ENCODE measurements around the gene ROCK2. TPM values are rescaled to one million over a fixed set of nuclear protein-coding genes. Genes with fewer than 3 reads are reported as not detected.

Gene ROCK2
- total and polyA plus RNA-seq, 4 experiments from 2014 or later: 4.0 to 26.7 (median 21.6) TPM

DNA sequence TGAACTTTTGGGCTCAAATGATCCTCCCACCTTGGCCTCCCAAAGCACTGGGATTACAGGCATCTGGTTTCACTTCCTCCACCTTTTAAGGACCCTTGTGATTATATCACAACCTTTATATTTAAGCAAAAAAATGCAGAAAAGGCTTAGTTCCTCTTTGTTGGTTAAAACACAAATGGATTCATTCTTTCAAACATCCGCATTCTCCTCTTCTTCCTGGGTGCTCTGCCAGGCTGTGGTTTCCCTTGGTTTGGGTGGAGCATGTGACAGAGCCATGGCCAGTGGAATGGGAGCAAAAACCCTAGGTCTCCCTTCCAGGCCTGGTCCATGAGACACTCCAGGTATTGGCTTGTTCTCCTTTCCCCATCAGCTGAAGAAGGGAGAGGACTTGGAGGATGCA is 199.1 kb downstream of the ROCK2 start:
- ChIA-PET CTCF (ENCODE audit: partially characterized antibody) (interaction anchor here (1.8 to 3.1 kb wide), 2 partner anchors 14 to 439 kb away, joined by 4 to 20 read pairs; a partner anchor contains a TSS), POLR2A (ENCODE audit: partially characterized antibody) (no interaction called here)
- Mint-ChIP-seq H3K27ac (no peak overlapping the region), H3K27me3 (peaks cover 8 to 11% of the 10 kb centered on the region in 2 donors), H3K4me3 (no peak overlapping the region), H3K9me3 (peaks cover 0 to 2% (median 0%) of the 10 kb centered on the region in 8 donors), H3K36me3 (no peaks in the 10 kb centered on the region), H3K4me1 (no peaks in the 10 kb centered on the region)
- Histone ChIP-seq H3K4me3 (ENCODE audit: low read length in 2 of 2) (no peak overlapping the region), H3K36me3 (ENCODE audit: insufficient read depth, low read length) (no peaks in the 10 kb centered on the region), H3K4me1 (ENCODE audit: insufficient read depth, low read length) (no peaks in the 10 kb centered on the region), H3K27ac (ENCODE audit: low read depth, low read length) (no peak overlapping the region), H3K27me3 (ENCODE audit: insufficient read depth, low read length) (no peaks in the 10 kb centered on the region), H3K9me3 (ENCODE audit: control insufficient read depth in 1 of 2, low read length in 2 of 2) (no peaks in the 10 kb centered on the region)
- intact Hi-C loops (cut with micrococcal nuclease): no loop called here
- DNase-seq: no peak

GRCh38 chr2:11144738-11145079 is 199.7 kb downstream of the ROCK2 start:
- no peaks in the 10 kb centered on the region for H3K4me1 ChIP-seq (ENCODE audit: insufficient read depth, low read length)
- Mint-ChIP-seq H3K9me3 (peaks cover 0 to 2% (median 0%) of the 10 kb centered on the region in 8 donors), H3K4me1 (no peaks in the 10 kb centered on the region), H3K36me3 (no peaks in the 10 kb centered on the region), H3K4me3 (no peak overlapping the region), H3K27ac (no peak overlapping the region), H3K27me3 (peaks cover 8 to 12% of the 10 kb centered on the region in 2 donors)
- intact Hi-C loops (cut with micrococcal nuclease): no loop called here
- ChIA-PET POLR2A (ENCODE audit: partially characterized antibody) (no interaction called here), CTCF (ENCODE audit: partially characterized antibody) (interaction anchor here (0.9 to 3.1 kb wide), 4 partner anchors 8 to 439 kb away, joined by 3 to 20 read pairs (median 6); a partner anchor contains a TSS)
- H3K27ac ChIP-seq (ENCODE audit: low read depth, low read length): no peak overlapping the region
- no peaks in the 10 kb centered on the region for H3K27me3 ChIP-seq (ENCODE audit: insufficient read depth, low read length)
- no peaks in the 10 kb centered on the region for H3K36me3 ChIP-seq (ENCODE audit: insufficient read depth, low read length)
- no peaks in the 10 kb centered on the region for H3K9me3 ChIP-seq (ENCODE audit: control insufficient read depth in 1 of 2, low read length in 2 of 2)
- no peak for DNase-seq
- H3K4me3 ChIP-seq (ENCODE audit: low read length in 2 of 2): no peak overlapping the region

DNA sequence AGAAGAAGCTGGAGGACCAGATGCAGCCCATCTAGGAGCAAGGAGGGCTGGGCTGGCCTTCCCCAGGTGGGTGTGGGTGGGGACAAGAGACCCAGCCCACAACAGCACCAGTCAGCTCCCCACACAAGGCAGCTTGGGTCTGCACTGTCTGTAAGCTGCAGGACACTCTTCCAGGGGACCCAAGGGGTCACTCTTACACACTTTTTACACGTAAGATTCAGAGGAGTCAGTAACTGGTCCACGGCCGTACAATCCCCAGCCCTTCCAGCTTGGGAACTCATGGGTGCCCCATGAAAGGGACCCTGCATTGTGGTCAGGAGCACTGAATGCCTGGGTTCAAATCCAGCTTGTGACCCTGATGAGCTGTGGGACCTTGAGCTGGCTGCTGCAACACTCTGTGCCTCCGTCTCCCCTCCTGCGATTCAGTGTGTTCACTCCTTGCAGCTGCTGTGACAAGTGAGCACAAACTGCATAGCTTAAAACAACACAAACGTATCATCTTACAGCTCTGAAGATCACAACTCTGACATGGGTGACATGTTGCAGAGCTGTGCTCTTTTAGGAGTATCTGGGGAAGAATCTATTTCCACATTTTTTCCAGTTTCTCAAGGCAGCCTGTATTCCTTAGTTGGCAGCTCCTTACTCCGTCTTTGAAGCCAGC is 200.2 kb downstream of the ROCK2 start:
- H3K4me3 ChIP-seq (ENCODE audit: low read length in 2 of 2): no peak overlapping the region
- ChIA-PET CTCF (ENCODE audit: partially characterized antibody) (interaction anchor here (0.9 to 3.1 kb wide), 4 partner anchors 9 to 440 kb away, joined by 3 to 20 read pairs (median 6); a partner anchor contains a TSS), POLR2A (ENCODE audit: partially characterized antibody) (no interaction called here)
- intact Hi-C loops (cut with micrococcal nuclease): no loop called here
- H3K4me1 Mint-ChIP-seq: no peaks in the 10 kb centered on the region
- no peaks in the 10 kb centered on the region for H3K27me3 ChIP-seq (ENCODE audit: insufficient read depth, low read length)
- no peaks in the 10 kb centered on the region for H3K9me3 ChIP-seq (ENCODE audit: control insufficient read depth in 1 of 2, low read length in 2 of 2)
- H3K9me3 Mint-ChIP-seq: peaks cover 0 to 2% (median 0%) of the 10 kb centered on the region in 8 donors
- H3K27me3 Mint-ChIP-seq: peaks cover 8 to 12% of the 10 kb centered on the region in 2 donors
- no peak overlapping the region for H3K27ac Mint-ChIP-seq
- no peak for DNase-seq
- H3K27ac ChIP-seq (ENCODE audit: low read depth, low read length): no peak overlapping the region
- no peaks in the 10 kb centered on the region for H3K36me3 Mint-ChIP-seq
- no peaks in the 10 kb centered on the region for H3K4me1 ChIP-seq (ENCODE audit: insufficient read depth, low read length)
- H3K36me3 ChIP-seq (ENCODE audit: insufficient read depth, low read length): no peaks in the 10 kb centered on the region
- H3K4me3 Mint-ChIP-seq: no peak overlapping the region

DNA sequence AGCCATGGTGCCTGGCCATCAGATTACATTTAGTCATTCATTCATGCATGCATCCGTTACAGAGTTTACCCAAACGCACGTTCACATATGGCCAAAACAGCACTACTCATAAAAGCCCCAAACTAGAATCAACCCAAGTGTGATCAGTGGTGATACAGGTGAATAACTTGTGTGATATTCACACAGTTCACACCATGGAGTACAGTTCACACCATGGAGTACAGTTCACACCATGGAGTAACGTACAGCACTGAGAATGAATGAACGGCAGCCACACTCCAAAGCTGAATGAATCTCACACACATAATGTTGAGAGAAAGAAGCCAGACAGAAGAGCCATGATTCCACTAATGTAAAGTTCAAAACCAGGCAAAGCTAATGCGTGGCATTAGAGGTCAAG is 201.4 kb downstream of the ROCK2 start:
- Histone ChIP-seq H3K4me1 (ENCODE audit: insufficient read depth, low read length) (no peaks in the 10 kb centered on the region), H3K27ac (ENCODE audit: low read depth, low read length) (no peak overlapping the region), H3K36me3 (ENCODE audit: insufficient read depth, low read length) (no peaks in the 10 kb centered on the region), H3K9me3 (ENCODE audit: control insufficient read depth in 1 of 2, low read length in 2 of 2) (no peaks in the 10 kb centered on the region), H3K4me3 (ENCODE audit: low read length in 2 of 2) (no peak overlapping the region), H3K27me3 (ENCODE audit: insufficient read depth, low read length) (no peaks in the 10 kb centered on the region)
- H3K36me3 Mint-ChIP-seq: no peaks in the 10 kb centered on the region
- DNase-seq: no peak
- H3K4me3 Mint-ChIP-seq: no peak overlapping the region
- CTCF ChIA-PET (ENCODE audit: partially characterized antibody): interaction anchor here (1.7 to 3.1 kb wide), 3 partner anchors 10 to 11 kb away, joined by 7 to 20 read pairs (median 7); a partner anchor contains a TSS
- POLR2A ChIA-PET (ENCODE audit: partially characterized antibody): no interaction called here
- no peaks in the 10 kb centered on the region for H3K4me1 Mint-ChIP-seq
- peaks cover 8 to 12% of the 10 kb centered on the region in 2 donors for H3K27me3 Mint-ChIP-seq
- peaks cover 0 to 2% (median 0%) of the 10 kb centered on the region in 8 donors for H3K9me3 Mint-ChIP-seq
- no peak overlapping the region for H3K27ac Mint-ChIP-seq
- intact Hi-C loops (cut with micrococcal nuclease): no loop called here

GRCh38 chr2:11142330-11142729 is 202.1 kb downstream of the ROCK2 start:
- DNase-seq: no peak
- H3K4me3 ChIP-seq (ENCODE audit: low read length in 2 of 2): no peak overlapping the region
- H3K27me3 Mint-ChIP-seq: peaks cover 8 to 12% of the 10 kb centered on the region in 2 donors
- no peaks in the 10 kb centered on the region for H3K36me3 ChIP-seq (ENCODE audit: insufficient read depth, low read length)
- no peak overlapping the region for H3K27ac ChIP-seq (ENCODE audit: low read depth, low read length)
- ChIA-PET CTCF (ENCODE audit: partially characterized antibody) (interaction anchor here (1.9 kb wide), 1 partner anchor 10 kb away, joined by 7 read pairs; a partner anchor contains a TSS), POLR2A (ENCODE audit: partially characterized antibody) (no interaction called here)
- peaks cover 0 to 2% (median 0%) of the 10 kb centered on the region in 8 donors for H3K9me3 Mint-ChIP-seq
- H3K4me1 ChIP-seq (ENCODE audit: insufficient read depth, low read length): no peaks in the 10 kb centered on the region
- no peaks in the 10 kb centered on the region for H3K9me3 ChIP-seq (ENCODE audit: control insufficient read depth in 1 of 2, low read length in 2 of 2)
- no peak overlapping the region for H3K27ac Mint-ChIP-seq
- H3K4me3 Mint-ChIP-seq: no peak overlapping the region
- no peaks in the 10 kb centered on the region for H3K36me3 Mint-ChIP-seq
- no peaks in the 10 kb centered on the region for H3K4me1 Mint-ChIP-seq
- intact Hi-C loops (cut with micrococcal nuclease): no loop called here
- H3K27me3 ChIP-seq (ENCODE audit: insufficient read depth, low read length): no peaks in the 10 kb centered on the region

GRCh38 chr2:11141319-11141718 is 203.1 kb downstream of the ROCK2 start:
- Histone ChIP-seq H3K4me1 (ENCODE audit: insufficient read depth, low read length) (no peaks in the 10 kb centered on the region), H3K27ac (ENCODE audit: low read depth, low read length) (no peak overlapping the region), H3K9me3 (ENCODE audit: control insufficient read depth in 1 of 2, low read length in 2 of 2) (no peaks in the 10 kb centered on the region), H3K27me3 (ENCODE audit: insufficient read depth, low read length) (no peaks in the 10 kb centered on the region), H3K36me3 (ENCODE audit: insufficient read depth, low read length) (no peaks in the 10 kb centered on the region), H3K4me3 (ENCODE audit: low read length in 2 of 2) (no peak overlapping the region)
- intact Hi-C loops (cut with micrococcal nuclease): no loop called here
- ChIA-PET CTCF (ENCODE audit: partially characterized antibody) (interaction anchor here (1.9 kb wide), 1 partner anchor 9 kb away, joined by 7 read pairs; a partner anchor contains a TSS), POLR2A (ENCODE audit: partially characterized antibody) (no interaction called here)
- Mint-ChIP-seq H3K27me3 (peaks cover 8 to 16% of the 10 kb centered on the region in 2 donors), H3K4me3 (no peak overlapping the region), H3K27ac (peak overlapping the region in 1 of 7 donors; percentile 29), H3K4me1 (no peaks in the 10 kb centered on the region), H3K9me3 (peaks cover 0 to 2% (median 0%) of the 10 kb centered on the region in 8 donors), H3K36me3 (no peaks in the 10 kb centered on the region)
- no peak for DNase-seq

GRCh38 chr2:11140492-11140891 is 203.9 kb downstream of the ROCK2 start:
- Histone ChIP-seq H3K4me3 (ENCODE audit: low read length in 2 of 2) (no peak overlapping the region), H3K9me3 (ENCODE audit: control insufficient read depth in 1 of 2, low read length in 2 of 2) (no peaks in the 10 kb centered on the region), H3K4me1 (ENCODE audit: insufficient read depth, low read length) (no peaks in the 10 kb centered on the region), H3K27me3 (ENCODE audit: insufficient read depth, low read length) (no peaks in the 10 kb centered on the region), H3K36me3 (ENCODE audit: insufficient read depth, low read length) (no peaks in the 10 kb centered on the region), H3K27ac (ENCODE audit: low read depth, low read length) (no peak overlapping the region)
- Mint-ChIP-seq H3K27ac (no peak overlapping the region), H3K27me3 (peaks cover 8 to 19% of the 10 kb centered on the region in 2 donors), H3K4me3 (no peak overlapping the region), H3K4me1 (peaks cover 0 to 4% (median under 1%) of the 10 kb centered on the region in 4 donors), H3K9me3 (no peaks in the 10 kb centered on the region), H3K36me3 (peaks cover 0 to 3% of the 10 kb centered on the region in 2 donors)
- no peak for DNase-seq
- POLR2A ChIA-PET (ENCODE audit: partially characterized antibody): no interaction called here
- CTCF ChIA-PET (ENCODE audit: partially characterized antibody): no interaction called here
- intact Hi-C loops (cut with micrococcal nuclease): no loop called here

Measured in CD4-positive, alpha-beta memory T cell (primary cell).